ENCODE data around the gene SLC24A4. TPM values are rescaled to one million over a fixed set of nuclear protein-coding genes. Genes with fewer than 3 reads are reported as not detected.
"Not testable (repeated sequence)": the region's sequence is repeated elsewhere in the genome, so short reads cannot be mapped to it uniquely, and the experiment has no call there.

Gene SLC24A4
- polyA plus RNA-seq, 4 donors: 0.20 to 0.37 (median 0.27) TPM

GRCh38 chr14:92532490-92533163 lies 209.7 kb downstream of the SLC24A4 start:
- no peak for DNase-seq (ENCODE audit: low read depth in 4 of 4, low spot score in 2 of 4)

- no peak for DNase-seq (ENCODE audit: low read depth in 4 of 4, low spot score in 2 of 4)
Measured at GRCh38 chr14:92534932-92535643, 212.1 kb downstream of the SLC24A4 start.

- not testable (repeated sequence) for DNase-seq (ENCODE audit: low read depth in 4 of 4, low spot score in 2 of 4)
Measured at GRCh38 chr14:92536231-92536630, 213.3 kb downstream of the SLC24A4 start.

GRCh38 chr14:92538412-92538985 lies 215.5 kb downstream of the SLC24A4 start:
- no peak for DNase-seq (ENCODE audit: low read depth in 4 of 4, low spot score in 2 of 4)

GRCh38 chr14:92539419-92539818 lies 216.5 kb downstream of the SLC24A4 start:
- no peak for DNase-seq (ENCODE audit: low read depth in 4 of 4, low spot score in 2 of 4)

GRCh38 chr14:92539875-92540274 lies 216.9 kb downstream of the SLC24A4 start:
- no peak for DNase-seq (ENCODE audit: low read depth in 4 of 4, low spot score in 2 of 4)

GRCh38 chr14:92540472-92541048 lies 217.6 kb downstream of the SLC24A4 start:
- no peak for DNase-seq (ENCODE audit: low read depth in 4 of 4, low spot score in 2 of 4)

- DNase-seq (ENCODE audit: low read depth in 4 of 4, low spot score in 2 of 4): no peak
Measured at GRCh38 chr14:92542766-92543554, 220.0 kb downstream of the SLC24A4 start.

GRCh38 chr14:92544051-92544720 lies 221.2 kb downstream of the SLC24A4 start:
- DNase-seq (ENCODE audit: low read depth in 4 of 4, low spot score in 2 of 4): no peak

GRCh38 chr14:92546347-92547053 lies 223.5 kb downstream of the SLC24A4 start:
- DNase-seq (ENCODE audit: low read depth in 4 of 4, low spot score in 2 of 4): no peak

GRCh38 chr14:92549105-92549858 lies 226.3 kb downstream of the SLC24A4 start:
- no peak for DNase-seq (ENCODE audit: low read depth in 4 of 4, low spot score in 2 of 4)

- DNase-seq (ENCODE audit: low read depth in 4 of 4, low spot score in 2 of 4): no peak
Measured at GRCh38 chr14:92549859-92550230, 226.9 kb downstream of the SLC24A4 start.

Other genes with a start within 250 kb of the SLC24A4 start
- gene ATXN3, start 216.6 kb upstream of the SLC24A4 start, polyA plus RNA-seq (ENCODE audit: insufficient read length in 4 of 4): 10 to 100 TPM; 20.0 to 40.8 (median 31.3) TPM
- 100 to 1,000 TPM; 157 to 204 (median 183) TPM for gene NDUFB1, start 201.5 kb upstream of the SLC24A4 start, polyA plus RNA-seq (ENCODE audit: insufficient read length in 4 of 4)
- 10 to 100 TPM; 56.7 to 66.6 (median 62.1) TPM for gene CPSF2, start 201.2 kb upstream of the SLC24A4 start, polyA plus RNA-seq (ENCODE audit: insufficient read length in 4 of 4)
- 1 to 10 TPM; 5.6 to 7.6 (median 6.7) TPM for gene RIN3, start 190.6 kb downstream of the SLC24A4 start, polyA plus RNA-seq (ENCODE audit: insufficient read length in 4 of 4)